ENCODE results near the gene PITX3.

GRCh38 chr10:102287538-102287937 is 46.2 kb upstream of the PITX3 start:
- TF ChIP-seq CTCF (IDR thresholded peaks at IDR 0.05; ENCODE audit: poor library complexity, severe bottlenecking): no peak
- no peak for TF ChIP-seq TAF1 (IDR thresholded peaks at IDR 0.05; ENCODE audit: low read depth)
- no peak for TF ChIP-seq EZH2 (IDR thresholded peaks at IDR 0.05; ENCODE audit: borderline replicate concordance, insufficient read depth, low read length, poor library complexity, severe bottlenecking)
- no peak for TF ChIP-seq EP300 (conservative IDR thresholded peaks at IDR 0.05; ENCODE audit: poor library complexity, severe bottlenecking)
- TF ChIP-seq RAD21 (conservative IDR thresholded peaks at IDR 0.05): no peak
